Measurements from ENCODE around the gene JUND. TPM values are rescaled to one million over a fixed set of nuclear protein-coding genes. Genes with fewer than 3 reads are reported as not detected.

The JUND gene
- total RNA-seq, 1 experiment from 2014 or later, result 103 TPM

DNA sequence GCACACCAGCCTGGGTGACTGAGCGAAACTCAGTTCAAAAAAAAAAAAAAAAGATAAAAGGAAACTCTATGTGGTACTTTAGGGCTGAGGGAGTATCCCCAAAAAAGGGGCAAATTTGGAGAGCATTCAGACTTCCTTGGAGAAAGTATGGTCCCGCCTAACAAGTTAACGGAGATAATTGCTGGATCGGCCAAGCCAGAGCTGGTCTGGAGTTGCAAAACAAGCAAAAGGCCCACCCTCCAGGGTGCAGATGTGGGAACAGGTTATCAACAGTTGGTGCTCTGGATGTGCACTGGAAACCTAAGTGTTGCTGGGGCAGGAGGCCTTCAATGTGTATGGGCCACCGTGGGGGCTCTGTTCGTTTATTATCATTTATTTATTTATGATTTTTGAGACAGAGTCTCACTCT, 10.0 kb downstream of the JUND start:
- H3K36me3 Mint-ChIP-seq (ENCODE audit: insufficient read depth in 1 of 3, low read depth in 3 of 3), result peaks cover 0 to 20% (median 6%) of the 10 kb centered on the region in 3 experiments; a peak in 4 of 7 replicates
- H2AFZ ChIP-seq (ENCODE audit: low read length), result no peak overlapping the region
- no peak overlapping the region for H2BK20ac ChIP-seq (ENCODE audit: low read depth, low read length, poor library complexity, severe bottlenecking)
- no peak overlapping the region for H3K27ac Mint-ChIP-seq
- H3T11ph ChIP-seq (ENCODE audit: low read length), result no peak overlapping the region
- peaks cover 4% of the 10 kb centered on the region for H3K27me3 Mint-ChIP-seq (ENCODE audit: low read depth)
- no peaks in the 10 kb centered on the region for H3K23me2 ChIP-seq (ENCODE audit: insufficient read length, low read depth, low read length, poor library complexity, severe bottlenecking)
- H3K27me3 ChIP-seq (ENCODE audit: insufficient read depth, low read length), result no peaks in the 10 kb centered on the region
- TF ChIP-seq, protein P1, sequence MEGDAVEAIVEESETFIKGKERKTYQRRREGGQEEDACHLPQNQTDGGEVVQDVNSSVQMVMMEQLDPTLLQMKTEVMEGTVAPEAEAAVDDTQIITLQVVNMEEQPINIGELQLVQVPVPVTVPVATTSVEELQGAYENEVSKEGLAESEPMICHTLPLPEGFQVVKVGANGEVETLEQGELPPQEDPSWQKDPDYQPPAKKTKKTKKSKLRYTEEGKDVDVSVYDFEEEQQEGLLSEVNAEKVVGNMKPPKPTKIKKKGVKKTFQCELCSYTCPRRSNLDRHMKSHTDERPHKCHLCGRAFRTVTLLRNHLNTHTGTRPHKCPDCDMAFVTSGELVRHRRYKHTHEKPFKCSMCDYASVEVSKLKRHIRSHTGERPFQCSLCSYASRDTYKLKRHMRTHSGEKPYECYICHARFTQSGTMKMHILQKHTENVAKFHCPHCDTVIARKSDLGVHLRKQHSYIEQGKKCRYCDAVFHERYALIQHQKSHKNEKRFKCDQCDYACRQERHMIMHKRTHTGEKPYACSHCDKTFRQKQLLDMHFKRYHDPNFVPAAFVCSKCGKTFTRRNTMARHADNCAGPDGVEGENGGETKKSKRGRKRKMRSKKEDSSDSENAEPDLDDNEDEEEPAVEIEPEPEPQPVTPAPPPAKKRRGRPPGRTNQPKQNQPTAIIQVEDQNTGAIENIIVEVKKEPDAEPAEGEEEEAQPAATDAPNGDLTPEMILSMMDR (conservative IDR thresholded peaks at IDR 0.05), result no peak
- no peak overlapping the region for H4K5ac ChIP-seq (ENCODE audit: insufficient read length, low read depth, low read length)
- H2BK5ac ChIP-seq (ENCODE audit: insufficient read length, low read length), result no peak overlapping the region
- H3K9me3 ChIP-seq (ENCODE audit: control insufficient read depth, low read depth, low read length), result no peaks in the 10 kb centered on the region
- H3K79me1 ChIP-seq (ENCODE audit: insufficient read depth, low read depth, low read length, poor library complexity, severe bottlenecking), result no peaks in the 10 kb centered on the region
- DNase-seq, result no peak
- peaks cover 0 to 3% of the 10 kb centered on the region in 2 experiments; a peak in 1 of 5 replicates for H3K9me3 Mint-ChIP-seq
- H3K4me1 ChIP-seq (ENCODE audit: insufficient read depth, low read length), result no peaks in the 10 kb centered on the region
- H3K4ac ChIP-seq (ENCODE audit: low read depth, low read length), result no peak overlapping the region
- H3K4me2 ChIP-seq (ENCODE audit: insufficient read depth, insufficient read length, low read length), result no peak overlapping the region
- H3K18ac ChIP-seq (ENCODE audit: insufficient read length, low read depth, low read length), result no peak overlapping the region
- H3K9ac ChIP-seq (ENCODE audit: extremely low read depth, insufficient read length, low read length), result no peak overlapping the region
- H2BK15ac ChIP-seq (ENCODE audit: low read depth, low read length), result no peak overlapping the region
- no peak overlapping the region for H3K23ac ChIP-seq (ENCODE audit: insufficient read length, low read depth, low read length)
- no peak overlapping the region for H4K8ac ChIP-seq (replicated peaks; ENCODE audit: insufficient read length, low read depth, low read length)
- WGBS (ENCODE audit: extremely low coverage, insufficient read length, low lambda C conversion rate), result no CpG with 5 or more reads among the region's 6 CpGs
- H3K4me3 Mint-ChIP-seq, result no peak overlapping the region
- no peaks in the 10 kb centered on the region for H4K20me1 ChIP-seq (ENCODE audit: control insufficient read depth, insufficient read depth, insufficient read length)
- H3K27ac ChIP-seq (ENCODE audit: insufficient read length, low read depth, low read length), result no peak overlapping the region
- no peaks in the 10 kb centered on the region for H3K79me2 ChIP-seq (ENCODE audit: insufficient read depth, low read length)
- H2AK5ac ChIP-seq (ENCODE audit: insufficient read length, low read length), result no peak overlapping the region
- H3K14ac ChIP-seq (ENCODE audit: insufficient read depth, low read length), result no peak overlapping the region
- no peak overlapping the region for H4K91ac ChIP-seq (ENCODE audit: insufficient read length, low read depth, low read length)
- no peak overlapping the region for H2BK12ac ChIP-seq (ENCODE audit: insufficient read length, low read depth, low read length)
- peaks cover 6 to 7% of the 10 kb centered on the region in 2 experiments; a peak in 3 of 4 replicates for H3K4me1 Mint-ChIP-seq
- no peak overlapping the region for H3K56ac ChIP-seq (ENCODE audit: insufficient read length, low read depth, low read length)
- H2BK120ac ChIP-seq (ENCODE audit: low read depth, low read length, poor library complexity, severe bottlenecking), result no peak overlapping the region

Data from H9 (cell line).